DND-41 (cell line): ENCODE measurements around the gene MAP2K1.

Source experiments
- EZH2 ChIP-seq: IDR thresholded peaks from 3 replicates; pipeline ENCODE4 v1.6.1; 2012; ENCODE audit warnings: borderline replicate concordance, low read depth, mild to moderate bottlenecking, moderate library complexity, low read length, inconsistent platforms; ENCODE audit not compliant: severe bottlenecking
- TF ChIP-seq, protein P1 (sequence below): IDR thresholded peaks from 2 replicates; pipeline ENCODE4 v1.5.1; 2012; ENCODE audit warnings: borderline replicate concordance, low read length, moderate library complexity, mild to moderate bottlenecking; ENCODE audit not compliant: poor library complexity, severe bottlenecking; ENCODE audit errors: extremely low read depth

DNA sequence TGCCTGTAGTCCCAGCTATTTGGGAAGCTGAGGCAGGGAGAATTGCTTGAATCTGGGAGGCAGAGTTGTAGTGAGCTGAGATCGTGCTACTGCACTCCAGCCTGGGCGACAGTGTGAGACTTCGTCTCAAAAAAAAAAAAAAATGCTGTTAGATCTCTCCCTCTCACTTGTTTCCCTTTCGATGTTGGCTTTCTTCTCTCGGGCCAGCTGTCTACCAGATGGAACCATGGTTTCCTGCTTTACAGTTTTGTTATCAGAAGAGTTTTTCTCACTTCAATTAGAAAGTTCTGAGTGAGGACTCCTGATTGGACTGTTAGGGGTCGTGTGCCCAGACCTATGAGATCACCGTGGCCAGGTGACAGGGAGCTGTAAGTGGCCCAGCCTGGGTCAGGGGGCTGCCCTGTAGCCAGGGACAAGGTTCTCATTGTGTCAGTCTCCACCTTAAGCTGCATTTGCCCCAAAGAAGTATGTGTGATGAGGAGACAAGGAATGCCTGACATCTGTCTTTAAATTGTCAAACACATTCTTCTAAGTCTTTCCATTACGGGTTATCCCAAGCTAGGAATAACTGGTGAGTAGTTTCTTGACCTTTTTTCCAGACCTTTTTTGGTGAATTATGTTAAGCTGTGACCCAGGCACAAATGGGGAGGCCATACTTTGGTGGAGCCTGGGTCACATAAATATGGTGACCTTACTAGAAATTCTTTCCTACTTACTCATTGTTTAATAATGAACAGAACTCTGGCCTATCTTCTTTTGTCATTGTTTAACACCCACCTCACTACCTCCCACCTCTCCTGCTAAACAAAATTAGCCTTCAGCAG, 85.7 kb downstream of the MAP2K1 start:
- TF ChIP-seq, protein P1, sequence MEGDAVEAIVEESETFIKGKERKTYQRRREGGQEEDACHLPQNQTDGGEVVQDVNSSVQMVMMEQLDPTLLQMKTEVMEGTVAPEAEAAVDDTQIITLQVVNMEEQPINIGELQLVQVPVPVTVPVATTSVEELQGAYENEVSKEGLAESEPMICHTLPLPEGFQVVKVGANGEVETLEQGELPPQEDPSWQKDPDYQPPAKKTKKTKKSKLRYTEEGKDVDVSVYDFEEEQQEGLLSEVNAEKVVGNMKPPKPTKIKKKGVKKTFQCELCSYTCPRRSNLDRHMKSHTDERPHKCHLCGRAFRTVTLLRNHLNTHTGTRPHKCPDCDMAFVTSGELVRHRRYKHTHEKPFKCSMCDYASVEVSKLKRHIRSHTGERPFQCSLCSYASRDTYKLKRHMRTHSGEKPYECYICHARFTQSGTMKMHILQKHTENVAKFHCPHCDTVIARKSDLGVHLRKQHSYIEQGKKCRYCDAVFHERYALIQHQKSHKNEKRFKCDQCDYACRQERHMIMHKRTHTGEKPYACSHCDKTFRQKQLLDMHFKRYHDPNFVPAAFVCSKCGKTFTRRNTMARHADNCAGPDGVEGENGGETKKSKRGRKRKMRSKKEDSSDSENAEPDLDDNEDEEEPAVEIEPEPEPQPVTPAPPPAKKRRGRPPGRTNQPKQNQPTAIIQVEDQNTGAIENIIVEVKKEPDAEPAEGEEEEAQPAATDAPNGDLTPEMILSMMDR: no peak
- no peak for TF ChIP-seq EZH2
